Kidney (tissue), 14 donors: Measurements from ENCODE around the gene TSSC4. TPM values are rescaled to one million over a fixed set of nuclear protein-coding genes. Genes with fewer than 3 reads are reported as not detected.

ENCODE experiments used
- DNase-seq, 5 donors: peaks; one replicate each; pipeline ENCODE4 v3.0.0-alpha.2; 2013 to 2020
- FAIRE-seq: peaks from 2 replicates; lab custom pipeline; 2012; peaks lifted over from hg19 to GRCh38; lab: Jason Lieb, UNC
- H3K27ac ChIP-seq, 2 donors: one replicate each; pipeline ENCODE4 v1.7.0; 2013; ENCODE audit warnings: low read depth in 2 of 2, low read length in 2 of 2, inconsistent platforms in 1 of 2
- H3K27me3 ChIP-seq: one replicate; pipeline ENCODE4 v1.7.1; 2013; ENCODE audit warnings: low read length, inconsistent platforms; ENCODE audit not compliant: control insufficient read depth, insufficient read depth
- H3K36me3 ChIP-seq, 3 donors: one replicate each; pipeline versions ENCODE4 v1.7.0 to v1.7.1; 2013; ENCODE audit warnings: low read length in 3 of 3, control low read depth in 1 of 3, inconsistent platforms in 1 of 3; ENCODE audit not compliant: insufficient read depth in 3 of 3, control insufficient read depth in 2 of 3
- H3K4me1 ChIP-seq, 3 donors: one replicate each; pipeline versions ENCODE4 v1.7.0 to v1.7.1; 2013; ENCODE audit warnings: low read length in 3 of 3, inconsistent platforms in 1 of 3, low read depth in 1 of 3; ENCODE audit not compliant: control insufficient read depth in 2 of 3, insufficient read depth in 2 of 3
- H3K4me3 ChIP-seq, 3 donors: one replicate each; pipeline versions ENCODE4 v1.7.0 to v1.8.1; 2013; ENCODE audit warnings: low read length in 3 of 3, control low read depth in 1 of 3, inconsistent platforms in 1 of 3
- H3K9ac ChIP-seq, 3 donors: one replicate each; pipeline versions ENCODE4 v1.7.0 to v1.7.1; 2013; ENCODE audit warnings: low read length in 3 of 3, control low read depth in 1 of 3, inconsistent platforms in 1 of 3
- H3K9me3 ChIP-seq, 3 donors: one replicate each; pipeline versions ENCODE4 v1.7.0 to v1.7.1; 2013; ENCODE audit warnings: low read length in 3 of 3, control low read depth in 1 of 3, inconsistent platforms in 1 of 3; ENCODE audit not compliant: control insufficient read depth in 2 of 3, insufficient read depth in 1 of 3
- CTCF ChIP-seq: IDR thresholded peaks from 3 replicates; pipeline ENCODE4 v1.5.1; 2012; ENCODE audit warnings: mild to moderate bottlenecking, moderate library complexity, borderline replicate concordance; ENCODE audit not compliant: insufficient read depth; ENCODE audit errors: extremely low read depth
- intact Hi-C: fragments of 100-400 bp; cut with DNase I; formaldehyde crosslinking; loops from one replicate; pipeline ENCODE4 v1.11.1; 2022
- polyA plus RNA-seq: library from polyadenylated mRNA; stranded (reverse); fragments of 350-450 nt; fragmentation: Illumina TruSeq; extraction: RNeasy Lipid Tissue Mini Kit (QIAGEN cat#74804); gene quantifications from one replicate; pipeline ENCODE4 v1.2.3, GENCODE V29; 2014; ENCODE audit warnings: low read depth, low replicate concordance; ENCODE audit not compliant: insufficient read depth
- total RNA-seq: library from RNA; stranded (reverse); fragmentation: NEBNext Ultra II Directional; extraction: Animal tissue kit (Norgen Biotek cat#: 25700); gene quantifications from one replicate; pipeline ENCODE4 v1.2.1, GENCODE V29; 2021
- donor health status: control.
- donor health status: control.
- donor health status: control.
- donor health status: control.
- donor health status: control.
- donor health status: DM: yes; HTN: yes; CAD: no.
- donor health status: Normal renal cell carcinoma (clear cell type).

TSSC4 gene
- total and polyA plus RNA-seq, 2 donors from 2014 or later, result 42.3 to 51.4 TPM

DNA sequence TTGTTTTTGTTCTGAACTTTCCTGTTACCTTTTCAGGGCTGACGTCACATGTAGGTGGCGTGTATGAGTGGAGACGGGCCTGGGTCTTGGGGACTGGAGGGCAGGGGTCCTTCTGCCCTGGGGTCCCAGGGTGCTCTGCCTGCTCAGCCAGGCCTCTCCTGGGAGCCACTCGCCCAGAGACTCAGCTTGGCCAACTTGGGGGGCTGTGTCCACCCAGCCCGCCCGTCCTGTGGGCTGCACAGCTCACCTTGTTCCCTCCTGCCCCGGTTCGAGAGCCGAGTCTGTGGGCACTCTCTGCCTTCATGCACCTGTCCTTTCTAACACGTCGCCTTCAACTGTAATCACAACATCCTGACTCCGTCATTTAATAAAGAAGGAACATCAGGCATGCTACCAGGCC, 3.5 kb upstream of the TSSC4 start:
- DNase-seq (no peak), FAIRE-seq (no peak)
- H3K27me3 ChIP-seq, result no peaks in the 10 kb centered on the region
- H3K9me3 ChIP-seq, result no peaks in the 10 kb centered on the region
- H3K27ac ChIP-seq, result no peak overlapping the region
- no peak overlapping the region for H3K4me3 ChIP-seq
- H3K36me3 ChIP-seq, result peaks cover 2 to 11% (median 3%) of the 10 kb centered on the region in 3 donors
- no peak for TF ChIP-seq CTCF
- no peak overlapping the region for H3K9ac ChIP-seq
- intact Hi-C loops, result no loop called here
- H3K4me1 ChIP-seq, result peaks cover 0 to 22% (median 10%) of the 10 kb centered on the region in 3 donors

GRCh38 chr11:2398664-2399355, 1.7 kb upstream of the TSSC4 start:
- H3K27ac ChIP-seq, result peak overlapping the region in 1 of 2 donors; percentile 90
- DNase-seq (no peak), FAIRE-seq (no peak)
- peak overlapping the region in 2 of 3 donors; percentile 46 to 80 for H3K4me3 ChIP-seq
- no peak for TF ChIP-seq CTCF
- peaks cover 1 to 20% (median 2%) of the 10 kb centered on the region in 3 donors for H3K36me3 ChIP-seq
- H3K9ac ChIP-seq, result peak overlapping the region in 2 of 3 donors; percentile 82 to 99
- peaks cover 0 to 22% (median 10%) of the 10 kb centered on the region in 3 donors for H3K4me1 ChIP-seq
- intact Hi-C loops, result no loop called here
- no peaks in the 10 kb centered on the region for H3K9me3 ChIP-seq
- no peaks in the 10 kb centered on the region for H3K27me3 ChIP-seq

GRCh38 chr11:2399488-2400068, 972 bp upstream of the TSSC4 start:
- intact Hi-C loops, result no loop called here
- no peaks in the 10 kb centered on the region for H3K9me3 ChIP-seq
- H3K27ac ChIP-seq, result peak overlapping the region; percentile 90 to 98
- no peaks in the 10 kb centered on the region for H3K27me3 ChIP-seq
- H3K9ac ChIP-seq, result peak overlapping the region; percentile 22 to 99 (median 82)
- peak overlapping the region; percentile 39 to 80 (median 46) for H3K4me3 ChIP-seq
- H3K4me1 ChIP-seq, result peaks cover 0 to 22% (median 10%) of the 10 kb centered on the region in 3 donors
- DNase-seq (peak in 2 of 5 donors; percentile 22 to 40), FAIRE-seq (no peak)
- H3K36me3 ChIP-seq, result peaks cover 0 to 21% (median 2%) of the 10 kb centered on the region in 3 donors
- TF ChIP-seq CTCF, result no peak
